Endodermal cell (in vitro differentiated cells): ENCODE data around the gene CKAP2. TPM values are rescaled to one million over a fixed set of nuclear protein-coding genes. Genes with fewer than 3 reads are reported as not detected.
"Not testable (repeated sequence)": the region's sequence is repeated elsewhere in the genome, so short reads cannot be mapped to it uniquely, and the experiment has no call there.

Experiments
- DNase-seq: peaks from one replicate; pipeline ENCODE4 v3.0.0-alpha.2; 2017
- H3K27ac ChIP-seq: 2 replicates; pipeline ENCODE4 v1.5.1; 2013; ENCODE audit warnings: mild to moderate bottlenecking, low read depth, low read length, moderate library complexity
- H3K27me3 ChIP-seq: 2 replicates; pipeline ENCODE4 v1.6.1; 2013; ENCODE audit warnings: mild to moderate bottlenecking, low read length, moderate library complexity; ENCODE audit not compliant: insufficient read depth, control insufficient read depth, poor library complexity, severe bottlenecking
- H3K36me3 ChIP-seq: 2 replicates; pipeline ENCODE4 v1.7.0; 2013; ENCODE audit warnings: mild to moderate bottlenecking, low read length, moderate library complexity; ENCODE audit not compliant: control insufficient read depth, insufficient read depth
- H3K4me1 ChIP-seq: one replicate; pipeline ENCODE4 v1.7.0; 2013; ENCODE audit warnings: low read length; ENCODE audit not compliant: control insufficient read depth, insufficient read depth
- H3K4me3 ChIP-seq: 2 replicates; pipeline ENCODE4 v1.5.1; 2013; ENCODE audit warnings: mild to moderate bottlenecking, low read length, moderate library complexity
- H3K9ac ChIP-seq: 2 replicates; pipeline ENCODE4 v1.6.1; 2013; ENCODE audit warnings: mild to moderate bottlenecking, low read length, moderate library complexity; ENCODE audit not compliant: poor library complexity, severe bottlenecking; ENCODE audit errors: extremely low read depth
- H3K9me3 ChIP-seq: 2 replicates; pipeline ENCODE4 v1.6.1; 2013; ENCODE audit warnings: mild to moderate bottlenecking, low read length, moderate library complexity; ENCODE audit not compliant: control insufficient read depth
- H3K27ac Mint-ChIP-seq: 2 replicates; pipeline ENCODE4 v1.8.0; 2020; ENCODE audit warnings: mixed read lengths
- H3K27me3 Mint-ChIP-seq: 2 replicates; pipeline ENCODE4 v1.8.0; 2021; ENCODE audit warnings: mild to moderate bottlenecking, mixed read lengths; ENCODE audit not compliant: insufficient read depth
- H3K36me3 Mint-ChIP-seq: 2 replicates; pipeline ENCODE4 v1.8.0; 2020; ENCODE audit warnings: low read depth, mixed read lengths
- H3K4me1 Mint-ChIP-seq: 2 replicates; pipeline ENCODE4 v1.8.0; 2020; ENCODE audit warnings: mixed read lengths
- H3K4me3 Mint-ChIP-seq: 2 replicates; pipeline ENCODE4 v1.8.0; 2020; ENCODE audit warnings: mild to moderate bottlenecking, moderate library complexity, mixed read lengths
- H3K9me3 Mint-ChIP-seq: 2 replicates; pipeline ENCODE4 v1.8.0; 2020; ENCODE audit warnings: mild to moderate bottlenecking, mixed read lengths
- WGBS, 2 experiments: methylation state at CpG; one replicate each; pipeline versions ENCODE4 v1.1.5 to v1.1.7; 2013; ENCODE audit warnings: missing lambda C conversion rate in 2 of 2, mixed read lengths in 1 of 2; ENCODE audit not compliant: insufficient coverage in 1 of 2, insufficient read length in 1 of 2; 5-methylcytosine and 5-hydroxymethylcytosine counted together
- total RNA-seq, 2 donors: library from RNA; stranded (reverse); fragmentation: NEBNext Ultra II Directional in 1 of 2; extraction: Animal tissue kit (Norgen Biotek cat#: 25700) in 1 of 2; gene quantifications; 2 replicates in 1 of 2; 3 replicates in 1 of 2; pipeline ENCODE4 v1.2.1, GENCODE V29; 2021

The CKAP2 gene
- total RNA-seq, 2 donors from 2014 or later: 67.6 to 98.5 TPM

- not testable (repeated sequence) for H3K9ac ChIP-seq, H3K27ac Mint-ChIP-seq, H3K36me3 Mint-ChIP-seq, H3K27ac ChIP-seq, H3K4me3 ChIP-seq, H3K4me1 ChIP-seq, H3K4me3 Mint-ChIP-seq, DNase-seq, H3K9me3 Mint-ChIP-seq, H3K27me3 ChIP-seq, H3K4me1 Mint-ChIP-seq, H3K36me3 ChIP-seq, H3K9me3 ChIP-seq, H3K27me3 Mint-ChIP-seq
- 94% methylated on average over 4 of the region's 4 CpGs; no CpG with 5 or more reads in 1 of the 2 experiments for WGBS, 2 experiments
Measured at GRCh38 chr13:52511598-52511997, 56.3 kb downstream of the CKAP2 start.

GRCh38 chr13:52513957-52514596 lies 58.8 kb downstream of the CKAP2 start:
- H3K9me3 ChIP-seq, H3K4me3 Mint-ChIP-seq, H3K27me3 ChIP-seq, DNase-seq, H3K9me3 Mint-ChIP-seq, H3K36me3 ChIP-seq, H3K4me1 Mint-ChIP-seq, H3K4me3 ChIP-seq, H3K27me3 Mint-ChIP-seq, H3K9ac ChIP-seq, H3K27ac ChIP-seq, H3K27ac Mint-ChIP-seq, H3K4me1 ChIP-seq, H3K36me3 Mint-ChIP-seq: not testable (repeated sequence)
- 87 to 100% methylated on average over 1 to 3 of the region's 6 CpGs for WGBS, 2 experiments

- H3K27me3 Mint-ChIP-seq, H3K9me3 Mint-ChIP-seq, H3K4me3 Mint-ChIP-seq, H3K27me3 ChIP-seq, H3K9ac ChIP-seq, DNase-seq, H3K27ac ChIP-seq, H3K4me1 ChIP-seq, H3K36me3 Mint-ChIP-seq, H3K9me3 ChIP-seq, H3K27ac Mint-ChIP-seq, H3K36me3 ChIP-seq, H3K4me1 Mint-ChIP-seq, H3K4me3 ChIP-seq: not testable (repeated sequence)
- no CpG with 5 or more reads among the region's 6 CpGs for WGBS, 2 experiments
Measured at GRCh38 chr13:52523323-52523722, 68.0 kb downstream of the CKAP2 start.

Other genes with a start within 250 kb of the CKAP2 start
- under 1 TPM; 0.48 to 0.73 TPM for gene THSD1, start 49.3 kb upstream of the CKAP2 start, total RNA-seq
- 10 to 100 TPM; 44.8 to 77.4 TPM for gene VPS36, start 4.8 kb upstream of the CKAP2 start, total RNA-seq
- gene HNRNPA1L2, start 187.0 kb downstream of the CKAP2 start, total RNA-seq: 1 to 10 TPM; 8.0 to 9.3 TPM
- gene SUGT1, start 197.4 kb downstream of the CKAP2 start, total RNA-seq: 10 to 100 TPM; 73.3 to 85.8 TPM